ENCODE measurements around the gene PROS1.

- TF ChIP-seq POLR2AphosphoS5 (IDR thresholded peaks at IDR 0.05; ENCODE audit: low read depth, low read length) (no peak), POLR2A (IDR thresholded peaks at IDR 0.05; ENCODE audit: low read depth, low read length) (no peak), TAF1 (IDR thresholded peaks at IDR 0.05; ENCODE audit: borderline replicate concordance, low read depth, low read length) (no peak)
Observed at GRCh38 chr3:93930041-93930440, 43.7 kb downstream of the PROS1 start.
